ENCODE measurements around the gene RRP1B.

DNA sequence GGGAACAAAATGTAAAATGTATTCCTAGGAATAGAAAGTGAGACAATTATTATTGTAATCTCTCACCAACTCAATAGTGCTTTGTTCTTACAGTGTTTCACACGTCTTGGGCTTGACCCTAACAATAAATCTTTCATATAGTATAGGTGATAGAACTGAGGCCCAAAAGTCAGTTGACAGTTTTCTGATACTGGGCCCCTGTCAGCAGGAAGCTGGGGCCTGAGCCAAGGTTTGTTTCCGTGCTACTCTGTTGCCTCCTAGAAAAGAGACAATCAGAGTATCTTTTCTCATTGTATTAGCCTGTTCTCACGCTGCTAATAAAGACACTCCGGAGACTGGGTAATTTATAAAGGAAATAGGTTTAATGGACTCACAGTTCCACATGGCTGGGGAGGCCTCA is 5.0 kb downstream of the RRP1B start:
- TF ChIP-seq, protein P1, sequence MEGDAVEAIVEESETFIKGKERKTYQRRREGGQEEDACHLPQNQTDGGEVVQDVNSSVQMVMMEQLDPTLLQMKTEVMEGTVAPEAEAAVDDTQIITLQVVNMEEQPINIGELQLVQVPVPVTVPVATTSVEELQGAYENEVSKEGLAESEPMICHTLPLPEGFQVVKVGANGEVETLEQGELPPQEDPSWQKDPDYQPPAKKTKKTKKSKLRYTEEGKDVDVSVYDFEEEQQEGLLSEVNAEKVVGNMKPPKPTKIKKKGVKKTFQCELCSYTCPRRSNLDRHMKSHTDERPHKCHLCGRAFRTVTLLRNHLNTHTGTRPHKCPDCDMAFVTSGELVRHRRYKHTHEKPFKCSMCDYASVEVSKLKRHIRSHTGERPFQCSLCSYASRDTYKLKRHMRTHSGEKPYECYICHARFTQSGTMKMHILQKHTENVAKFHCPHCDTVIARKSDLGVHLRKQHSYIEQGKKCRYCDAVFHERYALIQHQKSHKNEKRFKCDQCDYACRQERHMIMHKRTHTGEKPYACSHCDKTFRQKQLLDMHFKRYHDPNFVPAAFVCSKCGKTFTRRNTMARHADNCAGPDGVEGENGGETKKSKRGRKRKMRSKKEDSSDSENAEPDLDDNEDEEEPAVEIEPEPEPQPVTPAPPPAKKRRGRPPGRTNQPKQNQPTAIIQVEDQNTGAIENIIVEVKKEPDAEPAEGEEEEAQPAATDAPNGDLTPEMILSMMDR (IDR thresholded peaks at IDR 0.05; ENCODE audit: low read length): no peak
- TF ChIP-seq EZH2 (optimal IDR thresholded peaks at IDR 0.05; ENCODE audit: low read depth, low read length) (no peak), EZH2phosphoT487 (IDR thresholded peaks at IDR 0.05; ENCODE audit: low read length) (no peak)
